Fibroblast of skin of back (primary cell): ENCODE measurements around the gene MRPS7.
"Not testable (repeated sequence)": the region's sequence is repeated elsewhere in the genome, so short reads cannot be mapped to it uniquely, and the experiment has no call there.

Experiments used
- DNase-seq: peaks from one replicate; pipeline ENCODE4 v3.0.0-alpha.2; 2013

Gene MRPS7

GRCh38 chr17:75271955-75272847 lies 10.5 kb downstream of the MRPS7 start:
- no peak for DNase-seq

GRCh38 chr17:75272848-75273184 lies 11.1 kb downstream of the MRPS7 start:
- DNase-seq = no peak

GRCh38 chr17:75273977-75274708 lies 12.5 kb downstream of the MRPS7 start:
- peak; percentile 44 for DNase-seq

GRCh38 chr17:75277664-75278071 lies 16.0 kb downstream of the MRPS7 start:
- peak; percentile 62 for DNase-seq

GRCh38 chr17:75280189-75280588 lies 18.5 kb downstream of the MRPS7 start:
- DNase-seq = not testable (repeated sequence)

- DNase-seq = no peak
Measured at GRCh38 chr17:75285123-75285522, 23.4 kb downstream of the MRPS7 start.

- no peak for DNase-seq
Measured at GRCh38 chr17:75287221-75287620, 25.5 kb downstream of the MRPS7 start.

- DNase-seq = no peak
Measured at GRCh38 chr17:75288359-75288758, 26.7 kb downstream of the MRPS7 start.

GRCh38 chr17:75288770-75289114 lies 27.1 kb downstream of the MRPS7 start:
- no peak for DNase-seq

- DNase-seq = peak; percentile 99
Measured at GRCh38 chr17:75289115-75289831, 27.6 kb downstream of the MRPS7 start, which contains the start of gene SLC25A19. Gene SLC25A19 (minus strand): TSS chr17:75289433. CDS start chr17:75286764, 2,669 bp downstream.

GRCh38 chr17:75289832-75290337 lies 28.2 kb downstream of the MRPS7 start:
- DNase-seq = peak; percentile 42

GRCh38 chr17:75292810-75293448 lies 31.2 kb downstream of the MRPS7 start:
- DNase-seq = not testable (repeated sequence)

GRCh38 chr17:75295201-75296158 lies 33.8 kb downstream of the MRPS7 start:
- no peak for DNase-seq

- no peak for DNase-seq
Measured at GRCh38 chr17:75300280-75300679, 38.6 kb downstream of the MRPS7 start.

- DNase-seq = no peak
Measured at GRCh38 chr17:75301049-75301448, 39.4 kb downstream of the MRPS7 start.

- DNase-seq = no peak
Measured at GRCh38 chr17:75301502-75302206, 40.0 kb downstream of the MRPS7 start.

GRCh38 chr17:75307957-75308731 lies 46.5 kb downstream of the MRPS7 start:
- no peak for DNase-seq

GRCh38 chr17:75308732-75309629 lies 47.3 kb downstream of the MRPS7 start:
- no peak for DNase-seq
